SIG-M5 treated with dmso at 0.1 percent for 504 hours (cell line): ENCODE data around the gene FLOT1.

Experiments used
- DNase-seq: peaks from one replicate; lab custom pipeline; 2025; ENCODE audit not compliant: unreplicated experiment; lab: John Stamatoyannopoulos, UW

The FLOT1 gene

DNA sequence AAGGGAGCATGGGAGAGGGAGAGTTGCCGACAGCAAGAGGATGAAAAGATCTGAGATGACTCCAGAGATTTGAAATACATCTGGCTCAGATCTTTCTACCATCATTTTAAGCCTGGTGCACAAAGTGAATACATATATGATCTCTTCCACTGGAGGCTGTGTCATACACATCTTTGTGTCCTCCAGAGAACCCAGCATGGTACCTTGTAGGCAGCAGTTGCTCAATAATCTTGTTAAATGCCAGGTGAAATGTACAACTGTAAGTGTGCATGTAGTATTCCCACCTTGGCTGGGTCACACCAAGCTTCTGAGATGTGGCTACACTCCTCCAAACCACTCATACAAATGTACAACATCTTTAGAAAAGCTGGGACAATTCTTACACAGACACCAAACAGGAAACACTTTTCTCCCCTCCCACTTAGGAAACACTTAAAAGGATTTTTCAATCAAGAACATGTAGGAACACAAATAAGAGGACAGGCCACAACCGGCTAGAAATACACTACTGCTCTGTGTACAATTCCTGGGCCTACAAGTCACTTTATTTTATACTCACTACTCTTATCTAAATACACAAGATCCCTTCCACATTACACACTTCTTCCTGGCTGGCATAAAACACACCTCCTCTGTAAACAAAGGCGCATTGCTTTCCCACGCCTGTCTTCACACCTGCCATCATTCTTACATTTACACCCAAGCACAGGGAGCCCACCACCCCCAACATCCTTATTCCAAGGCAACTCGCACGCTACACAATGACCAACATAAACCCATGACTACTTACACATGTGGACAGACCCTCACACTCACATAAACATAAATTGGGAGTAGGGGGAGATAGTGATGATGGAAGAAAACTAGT, 5.6 kb upstream of the FLOT1 start:
- no peak for DNase-seq

GRCh38 chr6:30747300-30747687, 4.8 kb upstream of the FLOT1 start:
- DNase-seq, result no peak

DNA sequence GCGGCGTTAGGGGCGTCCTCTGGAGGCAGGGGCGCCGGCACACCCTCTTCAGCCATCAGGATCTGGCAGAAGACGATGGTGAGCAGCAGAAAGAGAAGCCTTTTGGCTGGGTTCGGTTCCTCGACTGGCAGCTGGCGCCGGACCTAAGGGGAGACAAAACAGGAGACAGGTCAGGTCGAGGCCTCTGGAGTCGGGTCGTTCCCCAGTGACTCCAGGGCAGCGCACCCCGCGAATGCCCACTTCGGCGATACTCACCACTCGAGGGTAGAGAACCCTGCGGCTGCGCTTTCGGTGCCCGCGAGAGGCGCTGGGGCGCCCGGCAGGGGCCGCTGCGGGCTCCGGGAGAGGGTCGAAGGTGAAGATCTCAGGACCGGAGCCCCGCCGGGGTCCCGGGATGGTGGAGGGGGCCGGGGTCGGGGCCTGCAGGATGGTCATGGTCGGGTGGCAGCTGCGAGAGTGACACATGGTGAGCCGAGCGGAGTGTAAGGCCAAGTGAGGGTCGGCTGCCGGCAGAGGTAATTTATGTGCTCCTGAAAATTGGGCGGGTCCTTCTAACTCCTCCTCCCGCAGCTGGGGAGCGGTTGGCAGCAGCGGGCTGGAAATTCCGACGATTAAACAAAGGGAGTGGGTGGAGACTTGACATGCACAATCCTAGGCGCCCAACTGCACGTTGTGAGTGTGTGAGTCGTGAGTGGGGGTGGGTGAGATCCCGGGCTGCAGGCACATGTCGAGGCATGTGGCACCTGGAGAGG, 1.7 kb upstream of the FLOT1 start, which contains the start of gene IER3:
Gene IER3, minus strand, starts transcription at position 494 of the 752 bp plus-strand sequence. Its CDS starts 29 bp downstream, at position 465.
- DNase-seq, result peak; percentile 78

DNA sequence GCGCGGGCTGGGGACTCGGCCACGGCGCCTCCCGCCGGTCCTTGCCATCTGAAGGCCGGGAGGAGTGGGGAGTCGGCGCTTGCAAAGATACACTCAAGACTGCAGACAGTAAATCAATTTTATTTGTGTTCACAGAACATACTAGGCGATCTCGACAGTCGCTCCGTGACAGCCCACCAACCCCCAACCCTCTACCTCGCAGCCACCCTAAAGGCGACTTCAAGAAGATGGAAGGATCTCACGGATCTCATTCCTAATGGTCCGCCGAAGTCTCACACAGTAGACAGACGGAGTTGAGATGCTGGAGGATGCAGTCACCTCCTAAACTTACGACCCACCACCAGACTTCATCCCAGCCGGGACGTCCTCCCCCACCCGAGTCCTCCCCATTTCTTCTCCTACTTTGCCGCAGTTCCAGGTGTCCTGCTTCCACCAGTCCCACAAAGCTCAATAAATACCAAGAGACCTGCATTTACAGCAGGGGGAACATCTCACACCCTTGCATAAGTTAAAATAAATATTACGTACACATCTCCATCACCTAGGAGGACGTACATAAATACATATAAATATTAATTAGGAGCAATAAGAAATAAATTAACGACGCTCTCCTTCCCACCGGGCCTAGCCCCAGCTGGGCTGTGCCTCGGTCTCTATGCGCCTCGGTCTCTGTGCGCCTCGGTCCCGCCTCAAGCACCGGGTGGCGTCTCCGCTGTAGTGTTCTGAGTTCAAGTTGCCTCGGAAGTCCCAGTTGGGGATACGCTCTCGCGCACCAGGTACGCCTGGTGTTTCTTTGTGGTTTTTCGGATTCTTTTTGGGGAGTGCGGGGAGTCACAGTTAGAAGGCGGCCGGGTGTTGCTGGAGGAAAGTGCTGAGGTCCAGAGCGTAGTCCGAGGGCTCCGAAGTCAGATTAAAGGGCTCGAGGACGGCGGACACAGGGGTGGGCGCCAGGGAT, 889 bp upstream of the FLOT1 start:
- DNase-seq, result no peak

DNA sequence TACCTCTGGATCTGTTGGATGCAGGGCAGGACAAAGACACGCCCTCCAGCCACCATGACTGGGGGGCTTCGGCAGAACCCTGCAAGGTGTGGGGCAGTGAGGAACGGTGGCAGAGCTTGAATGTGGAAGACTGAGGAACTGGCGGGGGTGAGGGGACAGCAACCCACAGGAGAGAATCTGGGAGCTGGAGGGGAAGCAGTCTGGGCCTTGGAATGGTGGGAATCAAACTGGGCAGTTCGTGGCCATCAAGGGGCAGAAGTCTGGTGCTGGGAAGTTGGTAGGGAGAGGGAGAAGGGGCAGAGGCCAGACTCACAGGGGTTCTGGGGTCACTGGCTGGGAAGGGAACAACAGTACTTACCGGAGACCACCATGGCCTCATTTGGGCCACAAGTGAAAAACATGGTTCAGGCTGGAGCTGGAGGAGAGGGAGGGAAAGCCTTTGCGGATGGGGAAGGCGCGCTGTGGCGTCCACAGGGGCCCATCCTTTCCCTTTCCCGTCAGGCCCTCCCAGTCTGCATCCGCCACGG, 635 bp downstream of the FLOT1 start:
- DNase-seq, result no peak

GRCh38 chr6:30741063-30741779, 1.3 kb downstream of the FLOT1 start:
- no peak for DNase-seq

DNA sequence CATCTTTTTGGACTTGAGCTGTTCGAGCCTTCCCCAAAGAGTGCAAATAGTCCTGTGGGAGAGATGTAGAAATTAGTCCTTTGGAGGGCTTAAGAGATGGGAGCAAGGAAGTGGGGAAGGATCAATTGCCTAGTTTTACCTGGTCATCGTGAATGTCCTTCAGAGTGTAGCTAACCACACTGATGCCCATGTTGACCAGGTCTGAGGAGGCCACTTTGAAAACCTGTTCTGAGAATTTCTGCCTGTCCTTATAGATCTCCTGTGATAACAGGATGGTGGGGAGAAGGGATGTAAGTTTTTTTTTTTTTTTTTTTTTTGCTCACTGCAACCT, 2.0 kb downstream of the FLOT1 start:
- DNase-seq, result no peak

DNA sequence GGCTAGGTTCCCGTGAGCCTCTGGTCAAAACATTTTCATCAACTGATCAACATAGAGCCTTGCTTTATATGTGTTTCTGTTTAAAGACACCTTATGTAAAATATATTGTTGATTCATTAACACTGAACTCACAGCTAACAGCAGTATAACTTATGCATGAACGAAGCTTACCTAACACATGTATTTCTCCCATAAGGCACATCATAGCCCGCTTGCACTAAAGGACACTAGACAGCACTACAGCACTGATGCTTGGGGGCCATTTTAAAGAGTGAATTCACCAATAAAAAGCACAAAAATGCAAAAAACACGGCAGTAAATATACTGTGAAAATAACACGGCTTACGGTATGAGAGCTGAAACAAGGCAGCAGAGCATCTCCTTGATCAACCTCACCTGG, 4.0 kb downstream of the FLOT1 start:
- DNase-seq, result no peak

DNA sequence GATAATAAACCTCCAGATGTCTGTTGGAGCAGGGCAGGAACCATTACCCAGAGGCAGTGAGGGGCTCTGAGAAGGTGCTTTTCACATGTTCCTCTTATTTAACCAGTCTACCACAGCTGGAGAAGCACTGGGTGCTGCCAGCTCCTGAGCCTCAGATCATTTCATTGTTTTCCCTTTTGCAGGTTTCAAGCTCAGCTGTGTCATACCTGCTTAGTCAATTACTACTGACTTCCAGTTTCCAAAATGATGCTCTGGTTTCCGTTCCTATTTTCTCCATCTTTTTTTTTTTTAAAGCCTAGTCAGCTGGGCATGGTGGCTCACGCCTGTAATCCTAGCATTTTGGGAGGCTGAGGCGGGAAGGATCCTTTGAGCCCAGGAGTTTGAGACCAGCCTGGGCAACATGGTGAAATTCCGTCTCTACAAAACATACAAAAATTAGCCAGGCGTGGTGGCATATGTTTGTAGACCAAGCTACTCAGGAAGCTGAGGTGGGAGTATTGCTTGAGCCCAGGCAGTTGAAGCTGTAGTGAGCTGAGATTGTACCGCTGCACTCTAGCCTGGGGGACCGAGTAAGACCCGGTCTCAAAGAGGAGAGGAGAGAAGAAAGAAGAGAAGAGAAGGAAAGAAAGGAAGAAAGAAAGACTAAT, 6.7 kb downstream of the FLOT1 start:
- DNase-seq, result no peak

GRCh38 chr6:30732237-30732943, 10.1 kb downstream of the FLOT1 start:
- DNase-seq, result no peak

GRCh38 chr6:30730601-30731435, 11.7 kb downstream of the FLOT1 start:
- peak; percentile 29 for DNase-seq

DNA sequence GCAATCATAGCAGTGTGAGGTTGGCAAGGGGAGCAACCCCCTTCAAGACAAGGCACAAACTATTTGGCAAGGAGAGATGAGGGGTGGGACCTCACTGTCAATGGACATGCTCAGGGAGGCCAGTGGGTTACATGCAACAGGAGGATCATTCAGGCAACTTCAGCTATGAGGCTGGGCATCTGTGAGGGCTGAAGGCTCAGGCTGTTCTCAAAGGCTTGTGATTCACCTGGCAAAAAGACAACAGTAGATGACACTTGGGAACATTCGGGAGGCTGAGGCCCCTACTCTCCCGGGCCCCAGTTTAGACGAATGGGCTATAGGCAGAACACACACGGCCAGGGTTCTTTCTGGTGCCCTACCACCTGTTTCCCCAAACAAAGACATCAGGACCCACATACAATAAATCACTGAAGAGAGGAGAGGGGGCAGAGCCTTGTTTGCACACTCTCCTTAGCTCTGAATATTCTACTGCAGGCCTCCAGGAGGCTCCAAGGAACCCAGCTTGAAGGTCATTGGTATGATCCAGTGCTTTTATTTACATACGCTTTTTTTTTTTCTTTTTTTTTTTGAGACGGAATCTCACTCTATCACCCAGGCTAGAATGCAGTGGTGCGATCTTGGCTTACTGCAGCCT, 14.4 kb downstream of the FLOT1 start:
- no peak for DNase-seq

- DNase-seq, result no peak
Observed at GRCh38 chr6:30726506-30727413, 15.7 kb downstream of the FLOT1 start.

DNA sequence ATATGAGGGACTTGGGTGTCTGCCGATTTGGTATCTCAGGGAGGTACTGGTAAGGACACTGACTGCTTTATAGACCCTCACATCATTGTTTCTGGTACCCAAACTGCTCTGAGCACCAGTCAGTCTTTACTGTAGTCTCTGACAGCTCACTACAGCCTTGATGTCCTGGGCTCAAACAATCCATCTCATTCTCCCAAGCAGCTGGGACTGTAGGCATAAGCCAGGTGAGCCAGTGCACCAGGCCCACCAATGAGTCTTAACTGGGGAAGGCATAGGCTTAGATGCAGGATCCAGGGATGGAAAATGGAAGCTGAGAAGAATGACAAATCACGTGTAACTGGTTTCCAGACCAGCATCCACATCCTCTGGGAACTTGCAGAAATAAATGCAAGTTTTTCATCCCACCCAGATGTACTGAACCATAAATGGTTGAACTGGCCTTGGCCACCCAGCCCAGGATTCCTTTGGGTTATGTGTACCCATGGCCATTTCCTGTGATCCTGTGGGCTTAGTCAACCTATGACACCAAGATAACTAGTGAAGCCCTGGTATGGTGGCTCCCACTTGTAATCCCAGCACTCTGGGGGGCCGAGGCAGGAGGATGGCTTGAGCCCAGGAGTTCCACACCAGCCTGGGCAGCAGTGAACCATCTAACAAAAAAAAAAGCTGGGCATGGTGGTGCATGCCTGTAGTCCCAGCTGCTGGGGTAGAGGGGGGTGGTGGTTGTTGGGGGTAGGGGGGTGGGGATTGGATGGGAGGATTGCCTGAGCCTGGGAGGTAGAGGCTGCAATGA, 16.6 kb downstream of the FLOT1 start:
- no peak for DNase-seq

- no peak for DNase-seq
Observed at GRCh38 chr6:30724906-30725667, 17.4 kb downstream of the FLOT1 start.
